ENCODE measurements around the gene PRKG1. TPM values are rescaled to one million over a fixed set of nuclear protein-coding genes. Genes with fewer than 3 reads are reported as not detected.
A peak's percentile ranks its signal among the peaks of the same experiment; 100 is the strongest.
"Not testable (repeated sequence)": the region's sequence is repeated elsewhere in the genome, so short reads cannot be mapped to it uniquely, and the experiment has no call there.

Gene PRKG1
- total RNA-seq, 8 experiments from 2014 or later, result 5.6 to 40.7 (median 6.6) TPM

GRCh38 chr10:52029628-52030027 is 955.3 kb downstream of the PRKG1 start:
- 40 to 100% (median 81%) methylated on average over 1 to 2 of the region's 2 CpGs; no CpG with 5 or more reads in 5 of the 10 experiments for WGBS, 10 experiments
- H3K27ac ChIP-seq, result no peak overlapping the region
- in situ Hi-C loops (cut with MboI; ENCODE audit: low pct_unique_long_range_greater_than_20kb in 2 of 9, low sequenced_read_pairs in 9 of 9, unreplicated experiment in 9 of 9), result no loop called here

GRCh38 chr10:52030051-52030790 is 955.9 kb downstream of the PRKG1 start:
- Histone ChIP-seq H3K4me3 (no peak overlapping the region), H3K27ac (no peak overlapping the region), H3K4me1 (replicated peaks in 1 of 2) (no peaks in the 10 kb centered on the region)
- 3 to 79% (median 57%) methylated on average over 2 to 6 of the region's 6 CpGs; no CpG with 5 or more reads in 1 of the 10 experiments for WGBS, 10 experiments
- ATAC-seq (replicated peaks in 6 of 8), result peak in 4 of 8 experiments; percentile 58 to 89 (median 80)
- in situ Hi-C loops (cut with MboI; ENCODE audit: low pct_unique_long_range_greater_than_20kb in 2 of 9, low sequenced_read_pairs in 9 of 9, unreplicated experiment in 9 of 9), result no loop called here

More at GRCh38 chr10:52029628-52030027, 955.3 kb downstream of the PRKG1 start:
- no peak for ATAC-seq (replicated peaks in 6 of 8)
- Histone ChIP-seq H3K4me1 (replicated peaks in 1 of 2) (no peaks in the 10 kb centered on the region), H3K4me3 (no peak overlapping the region)

GRCh38 chr10:52030975-52031374 is 956.7 kb downstream of the PRKG1 start:
- H3K4me1 ChIP-seq (replicated peaks in 1 of 2), result no peaks in the 10 kb centered on the region
- in situ Hi-C loops (cut with MboI; ENCODE audit: low pct_unique_long_range_greater_than_20kb in 2 of 9, low sequenced_read_pairs in 9 of 9, unreplicated experiment in 9 of 9), result no loop called here
- WGBS, 10 experiments, result 60 to 100% (median 85%) methylated on average over 1 of the region's 1 CpG; no CpG with 5 or more reads in 2 of the 10 experiments
- H3K4me3 ChIP-seq, result no peak overlapping the region
- H3K27ac ChIP-seq, result no peak overlapping the region
- ATAC-seq (replicated peaks in 6 of 8), result peak in 1 of 8 experiments; percentile 13

- Histone ChIP-seq H3K27ac (no peak overlapping the region), H3K4me1 (replicated peaks in 1 of 2) (no peaks in the 10 kb centered on the region), H3K4me3 (no peak overlapping the region)
- in situ Hi-C loops (cut with MboI; ENCODE audit: low pct_unique_long_range_greater_than_20kb in 2 of 9, low sequenced_read_pairs in 9 of 9, unreplicated experiment in 9 of 9), result no loop called here
- no peak for ATAC-seq (replicated peaks in 6 of 8)
Observed at GRCh38 chr10:52031771-52032170, 957.5 kb downstream of the PRKG1 start.

- in situ Hi-C loops (cut with MboI; ENCODE audit: low pct_unique_long_range_greater_than_20kb in 2 of 9, low sequenced_read_pairs in 9 of 9, unreplicated experiment in 9 of 9), result no loop called here
- Histone ChIP-seq H3K27ac (no peak overlapping the region), H3K4me3 (no peak overlapping the region), H3K4me1 (replicated peaks in 1 of 2) (no peaks in the 10 kb centered on the region)
- 33 to 97% (median 78%) methylated on average over 2 to 6 of the region's 6 CpGs for WGBS, 10 experiments
- no peak for ATAC-seq (replicated peaks in 6 of 8)
Observed at GRCh38 chr10:52032681-52033629, 958.7 kb downstream of the PRKG1 start.

GRCh38 chr10:52039002-52039793 is 964.9 kb downstream of the PRKG1 start:
- H3K4me1 ChIP-seq (replicated peaks in 1 of 2); in situ Hi-C loops (cut with MboI; ENCODE audit: low pct_unique_long_range_greater_than_20kb in 2 of 9, low sequenced_read_pairs in 9 of 9, unreplicated experiment in 9 of 9); H3K4me3 ChIP-seq; ATAC-seq (replicated peaks in 6 of 8); H3K27ac ChIP-seq: not testable (repeated sequence)
- WGBS, 10 experiments, result 14 to 100% (median 80%) methylated on average over 1 to 2 of the region's 15 CpGs; no CpG with 5 or more reads in 4 of the 10 experiments

GRCh38 chr10:52040486-52040885 is 966.2 kb downstream of the PRKG1 start:
- no peak for ATAC-seq (replicated peaks in 6 of 8)
- 11 to 93% (median 56%) methylated on average over 1 to 2 of the region's 2 CpGs; no CpG with 5 or more reads in 2 of the 10 experiments for WGBS, 10 experiments
- in situ Hi-C loops (cut with MboI; ENCODE audit: low pct_unique_long_range_greater_than_20kb in 2 of 9, low sequenced_read_pairs in 9 of 9, unreplicated experiment in 9 of 9), result no loop called here
- Histone ChIP-seq H3K4me1 (replicated peaks in 1 of 2) (no peaks in the 10 kb centered on the region), H3K4me3 (no peak overlapping the region), H3K27ac (no peak overlapping the region)

GRCh38 chr10:52043811-52044210 is 969.5 kb downstream of the PRKG1 start:
- in situ Hi-C loops (cut with MboI; ENCODE audit: low pct_unique_long_range_greater_than_20kb in 2 of 9, low sequenced_read_pairs in 9 of 9, unreplicated experiment in 9 of 9), result no loop called here
- no peak for ATAC-seq (replicated peaks in 6 of 8)
- Histone ChIP-seq H3K4me1 (replicated peaks in 1 of 2) (no peaks in the 10 kb centered on the region), H3K4me3 (no peak overlapping the region), H3K27ac (no peak overlapping the region)

GRCh38 chr10:52048051-52048450 is 973.8 kb downstream of the PRKG1 start:
- ATAC-seq (replicated peaks in 6 of 8), result no peak
- in situ Hi-C loops (cut with MboI; ENCODE audit: low pct_unique_long_range_greater_than_20kb in 2 of 9, low sequenced_read_pairs in 9 of 9, unreplicated experiment in 9 of 9), result no loop called here
- H3K4me3 ChIP-seq, result no peak overlapping the region
- H3K27ac ChIP-seq, result no peak overlapping the region
- H3K4me1 ChIP-seq (replicated peaks in 1 of 2), result no peaks in the 10 kb centered on the region

- ATAC-seq (replicated peaks in 6 of 8), result no peak
- in situ Hi-C loops (cut with MboI; ENCODE audit: low pct_unique_long_range_greater_than_20kb in 2 of 9, low sequenced_read_pairs in 9 of 9, unreplicated experiment in 9 of 9), result no loop called here
- Histone ChIP-seq H3K4me3 (no peak overlapping the region), H3K27ac (no peak overlapping the region), H3K4me1 (replicated peaks in 1 of 2) (peaks cover 0 to 8% of the 10 kb centered on the region in 2 donors)
- 43 to 100% (median 65%) methylated on average over 1 to 3 of the region's 3 CpGs; no CpG with 5 or more reads in 1 of the 10 experiments for WGBS, 10 experiments
Observed at GRCh38 chr10:52050429-52051047, 976.3 kb downstream of the PRKG1 start.

GRCh38 chr10:52053497-52053896 is 979.2 kb downstream of the PRKG1 start:
- H3K4me1 ChIP-seq (replicated peaks in 1 of 2), result peaks cover 0 to 8% of the 10 kb centered on the region in 2 donors
- in situ Hi-C loops (cut with MboI; ENCODE audit: low pct_unique_long_range_greater_than_20kb in 2 of 9, low sequenced_read_pairs in 9 of 9, unreplicated experiment in 9 of 9), result no loop called here

GRCh38 chr10:52056291-52056690 is 982.0 kb downstream of the PRKG1 start:
- H3K4me1 ChIP-seq (replicated peaks in 1 of 2), result peaks cover 0 to 8% of the 10 kb centered on the region in 2 donors
- in situ Hi-C loops (cut with MboI; ENCODE audit: low pct_unique_long_range_greater_than_20kb in 2 of 9, low sequenced_read_pairs in 9 of 9, unreplicated experiment in 9 of 9), result no loop called here
- ATAC-seq (replicated peaks in 6 of 8), result peak in 2 of 8 experiments; percentile 35 to 66
- no peak overlapping the region for H3K27ac ChIP-seq
- WGBS, 10 experiments, result 39 to 100% (median 74%) methylated on average over 1 to 2 of the region's 2 CpGs; no CpG with 5 or more reads in 1 of the 10 experiments
- H3K4me3 ChIP-seq, result no peak overlapping the region

More at GRCh38 chr10:52053497-52053896, 979.2 kb downstream of the PRKG1 start:
- 30 to 96% (median 76%) methylated on average over 1 to 5 of the region's 5 CpGs for WGBS, 10 experiments
- H3K27ac ChIP-seq, result no peak overlapping the region
- no peak overlapping the region for H3K4me3 ChIP-seq
- ATAC-seq (replicated peaks in 6 of 8), result peak in 1 of 8 experiments; percentile 27
